GM03348 (cell line): ENCODE data around the gene MYADML2.

ENCODE experiments used
- DNase-seq: peaks from one replicate; pipeline ENCODE4 v3.0.0; 2012; ENCODE audit warnings: low spot score

Gene MYADML2

GRCh38 chr17:81899514-81900166 is 47.4 kb downstream of the MYADML2 start:
- no peak for DNase-seq

GRCh38 chr17:81898885-81899284 is 48.1 kb downstream of the MYADML2 start:
- DNase-seq, result no peak

DNA sequence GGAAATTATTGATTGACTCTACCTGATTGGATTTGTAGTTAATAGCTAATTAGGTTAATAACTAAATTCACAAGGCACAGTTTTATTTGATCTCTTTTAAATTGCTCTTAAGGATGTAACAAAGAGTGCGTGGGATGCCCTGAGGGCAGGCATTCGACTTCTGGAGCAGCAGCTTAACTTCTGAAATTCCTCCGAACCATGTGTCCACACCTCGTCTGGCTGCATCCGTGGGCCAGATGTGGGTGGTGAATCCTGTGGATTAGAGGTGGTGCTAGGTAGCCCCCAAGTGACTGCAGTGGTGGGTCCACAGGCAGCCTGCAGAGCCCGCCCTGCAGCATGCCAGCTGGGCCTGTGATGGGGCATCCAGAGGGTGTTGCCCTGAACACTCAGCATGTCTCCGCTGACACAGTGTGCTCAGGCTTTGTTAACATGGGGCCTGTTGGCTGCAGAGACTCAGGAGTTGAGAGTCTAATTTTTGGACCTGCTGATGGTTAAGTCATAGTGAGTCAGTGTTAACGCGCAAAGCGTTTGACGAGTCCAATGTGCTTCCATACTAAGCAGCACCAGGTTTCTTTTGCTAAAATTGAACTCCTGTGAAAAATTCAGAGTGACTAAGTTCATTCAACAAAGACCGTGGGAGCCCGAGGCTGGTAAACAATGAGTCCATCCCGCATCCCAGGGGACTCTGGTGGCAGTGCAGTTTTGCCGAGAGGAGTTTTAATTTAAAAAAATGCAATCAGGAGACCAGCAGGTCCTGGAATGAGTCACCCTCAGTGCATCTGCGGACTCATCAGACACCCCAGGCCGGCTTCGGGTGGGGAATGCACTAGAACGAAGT is 48.8 kb downstream of the MYADML2 start:
- peak; percentile 73 for DNase-seq

DNA sequence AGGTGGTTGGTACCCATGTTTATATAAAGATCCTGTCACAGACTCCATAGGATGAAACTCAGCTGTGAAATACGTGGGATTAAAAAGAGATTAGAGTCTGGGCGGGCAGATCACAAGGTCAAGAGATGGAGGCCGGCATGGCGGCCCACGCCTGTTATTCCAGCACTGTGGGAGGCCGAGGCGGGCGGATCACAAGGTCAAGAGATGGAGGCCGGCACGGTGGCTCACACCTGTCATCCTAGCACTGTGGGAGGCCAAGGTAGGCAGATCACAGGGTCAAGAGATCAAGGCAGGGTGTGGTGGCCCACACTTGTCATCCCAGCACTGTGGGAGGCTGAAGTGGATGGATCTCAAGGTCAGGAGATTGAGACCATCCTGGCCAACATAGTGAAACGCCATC is 51.6 kb downstream of the MYADML2 start:
- DNase-seq, result no peak

GRCh38 chr17:81891303-81891552 is 55.8 kb downstream of the MYADML2 start:
- no peak for DNase-seq

DNA sequence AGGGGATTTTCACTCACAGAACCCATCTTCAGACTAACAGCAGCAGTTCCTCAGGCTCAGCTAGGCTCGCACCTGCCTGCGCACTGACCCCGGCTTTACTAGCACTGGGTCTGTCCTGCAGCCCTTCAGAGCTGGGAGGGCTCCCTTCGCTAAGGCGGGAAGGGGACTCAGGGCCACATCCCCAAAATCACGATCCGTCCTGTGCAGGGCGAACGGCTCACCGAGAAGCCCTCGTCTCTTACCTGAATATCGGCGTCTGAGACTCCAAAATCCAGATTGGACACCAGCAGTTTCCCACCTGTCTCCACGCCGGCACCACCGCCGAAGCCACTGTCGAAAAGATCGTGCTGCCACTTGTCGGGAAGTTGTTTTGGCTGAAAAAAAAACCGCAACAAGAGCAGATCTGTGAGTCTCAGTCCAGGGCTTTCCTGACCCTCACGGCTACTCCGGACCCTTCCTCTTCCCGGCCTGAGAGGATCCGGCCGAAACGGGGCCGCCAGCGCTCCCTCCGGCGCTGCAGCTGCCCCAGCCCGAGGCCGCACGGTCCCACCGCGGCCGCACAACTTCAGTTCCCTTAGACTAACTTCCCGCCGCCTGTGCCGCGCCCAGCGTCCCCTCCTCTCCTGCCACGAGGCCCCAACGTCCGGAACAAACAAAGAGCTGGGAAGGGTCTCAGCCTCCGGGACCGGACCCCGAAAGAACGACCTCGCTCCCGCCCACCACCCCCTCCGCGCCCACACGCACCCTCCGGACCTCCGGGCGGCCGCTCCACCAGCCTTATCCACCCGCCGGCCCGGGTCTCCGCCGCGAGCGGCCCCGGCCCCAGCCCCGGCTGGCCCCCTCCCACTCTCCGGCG is 56.4 kb downstream of the MYADML2 start:
- DNase-seq, result peak; percentile 29
